ENCODE results near the gene RNF213.
"Not testable (repeated sequence)": the region's sequence is repeated elsewhere in the genome, so short reads cannot be mapped to it uniquely, and the experiment has no call there.

The RNF213 gene

GRCh38 chr17:80330276-80330675, 69.6 kb downstream of the RNF213 start:
- no peak for TF ChIP-seq CTCF (IDR thresholded peaks at IDR 0.05; ENCODE audit: low read length, missing control alignments)

GRCh38 chr17:80330938-80331337, 70.3 kb downstream of the RNF213 start:
- not testable (repeated sequence) for H3K4me3 ChIP-seq (replicated peaks; ENCODE audit: low read depth, low read length); DNase-seq (ENCODE audit: low read depth)

More at GRCh38 chr17:80330276-80330675, 69.6 kb downstream of the RNF213 start:
- DNase-seq (ENCODE audit: low read depth): no peak
- no peak overlapping the region for H3K4me3 ChIP-seq (replicated peaks; ENCODE audit: low read depth, low read length)

- no peak overlapping the region for H3K4me3 ChIP-seq (replicated peaks; ENCODE audit: low read depth, low read length)
- no peak for DNase-seq (ENCODE audit: low read depth)
- TF ChIP-seq CTCF (IDR thresholded peaks at IDR 0.05; ENCODE audit: low read length, missing control alignments): no peak
Observed at GRCh38 chr17:80331820-80332219, 71.2 kb downstream of the RNF213 start.

- DNase-seq (ENCODE audit: low read depth): no peak
- H3K4me3 ChIP-seq (replicated peaks; ENCODE audit: low read depth, low read length): no peak overlapping the region
- TF ChIP-seq CTCF (IDR thresholded peaks at IDR 0.05; ENCODE audit: low read length, missing control alignments): no peak
Observed at GRCh38 chr17:80337195-80337895, 76.7 kb downstream of the RNF213 start.

- H3K4me3 ChIP-seq (replicated peaks; ENCODE audit: low read depth, low read length): no peak overlapping the region
- DNase-seq (ENCODE audit: low read depth): no peak
- no peak for TF ChIP-seq CTCF (IDR thresholded peaks at IDR 0.05; ENCODE audit: low read length, missing control alignments)
Observed at GRCh38 chr17:80339118-80339517, 78.5 kb downstream of the RNF213 start.

GRCh38 chr17:80339731-80340456, 79.2 kb downstream of the RNF213 start:
- H3K4me3 ChIP-seq (replicated peaks; ENCODE audit: low read depth, low read length): no peak overlapping the region
- DNase-seq (ENCODE audit: low read depth): no peak
- no peak for TF ChIP-seq CTCF (IDR thresholded peaks at IDR 0.05; ENCODE audit: low read length, missing control alignments)

- no peak for TF ChIP-seq CTCF (IDR thresholded peaks at IDR 0.05; ENCODE audit: low read length, missing control alignments)
- no peak overlapping the region for H3K4me3 ChIP-seq (replicated peaks; ENCODE audit: low read depth, low read length)
- no peak for DNase-seq (ENCODE audit: low read depth)
Observed at GRCh38 chr17:80345321-80345720, 84.7 kb downstream of the RNF213 start.
